ENCODE data around the gene KRTAP2-3. TPM values are rescaled to one million over a fixed set of nuclear protein-coding genes. Genes with fewer than 3 reads are reported as not detected.
"Not testable (repeated sequence)": the region's sequence is repeated elsewhere in the genome, so short reads cannot be mapped to it uniquely, and the experiment has no call there.

KRTAP2-3 gene
- total RNA-seq, 4 donors from 2014 or later = not detected

- Histone ChIP-seq H3K27ac (no peak within 1 kb of the TSS), H3K36me3 (no peaks in the 10 kb centered on the region), H3K4me3 (no peak within 1 kb of the TSS), H3K27me3 (no peaks in the 10 kb centered on the region), H3K9me3 (no peaks in the 10 kb centered on the region), H3K4me1 (no peaks in the 10 kb centered on the region)
- DNase-seq = no peak
- TF ChIP-seq CTCF (IDR thresholded peaks at IDR 0.05) (no peak), POLR2A (IDR thresholded peaks at IDR 0.05) (no peak)
These were observed 41.8 kb upstream of the KRTAP2-3 start, which contains the start of gene KRTAP4-16 for GRCh38 chr17:41101586-41102259. KRTAP4-16 (minus strand) TSS chr17:41102209; CDS start chr17:41102209, 0 bp downstream.

- DNase-seq, H3K36me3 ChIP-seq, H3K9me3 ChIP-seq, H3K27me3 ChIP-seq, H3K4me1 ChIP-seq, H3K4me3 ChIP-seq, H3K27ac ChIP-seq: not testable (repeated sequence)
These were observed 40.0 kb upstream of the KRTAP2-3 start for GRCh38 chr17:41099682-41100480.

GRCh38 chr17:41098481-41098880 lies 38.6 kb upstream of the KRTAP2-3 start:
- Histone ChIP-seq H3K27ac (no peak overlapping the region), H3K4me3 (no peak overlapping the region), H3K36me3 (no peaks in the 10 kb centered on the region), H3K9me3 (no peaks in the 10 kb centered on the region), H3K4me1 (no peaks in the 10 kb centered on the region), H3K27me3 (no peaks in the 10 kb centered on the region)
- no peak for TF ChIP-seq CTCF (IDR thresholded peaks at IDR 0.05)
- TF ChIP-seq POLR2A (IDR thresholded peaks at IDR 0.05) = no peak
- no peak for DNase-seq

- TF ChIP-seq CTCF (IDR thresholded peaks at IDR 0.05) (no peak), POLR2A (IDR thresholded peaks at IDR 0.05) (no peak)
- DNase-seq = no peak
- H3K36me3 ChIP-seq = no peaks in the 10 kb centered on the region
- no peaks in the 10 kb centered on the region for H3K27me3 ChIP-seq
- no peak within 1 kb of the TSS for H3K27ac ChIP-seq
- H3K4me3 ChIP-seq = no peak within 1 kb of the TSS
- H3K4me1 ChIP-seq = no peaks in the 10 kb centered on the region
- H3K9me3 ChIP-seq = no peaks in the 10 kb centered on the region
These were observed 38.1 kb upstream of the KRTAP2-3 start, which contains the start of gene KRTAP4-8 for GRCh38 chr17:41098042-41098441. KRTAP4-8 (minus strand) TSS chr17:41098142; CDS start chr17:41098084, 58 bp downstream.

DNA sequence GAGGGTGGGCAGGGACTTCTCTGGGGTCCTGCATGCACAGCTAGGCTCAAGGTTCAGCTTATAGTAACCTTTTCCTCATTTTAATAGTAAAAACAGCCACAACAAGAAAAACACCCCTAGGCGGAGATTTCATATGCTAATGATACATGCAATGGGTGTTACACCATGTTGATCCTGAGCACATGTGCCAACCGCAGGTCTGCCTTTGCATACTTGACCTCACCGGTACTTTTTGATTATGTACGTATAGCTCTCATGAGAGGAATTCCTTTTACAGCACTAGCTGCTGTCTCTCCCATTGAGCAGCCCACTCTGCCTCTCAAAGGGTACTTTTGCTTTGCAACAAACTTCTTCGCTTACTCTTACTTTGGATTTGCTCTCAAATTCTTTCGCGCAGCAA lies 36.1 kb upstream of the KRTAP2-3 start:
- TF ChIP-seq POLR2A (IDR thresholded peaks at IDR 0.05) (no peak), CTCF (IDR thresholded peaks at IDR 0.05) (no peak)
- H3K27ac ChIP-seq = no peak overlapping the region
- no peak overlapping the region for H3K4me3 ChIP-seq
- DNase-seq = no peak
- H3K36me3 ChIP-seq = no peaks in the 10 kb centered on the region
- no peaks in the 10 kb centered on the region for H3K4me1 ChIP-seq
- H3K27me3 ChIP-seq = no peaks in the 10 kb centered on the region
- no peaks in the 10 kb centered on the region for H3K9me3 ChIP-seq

- not testable (repeated sequence) for H3K27me3 ChIP-seq, H3K9me3 ChIP-seq, H3K4me3 ChIP-seq, DNase-seq, H3K4me1 ChIP-seq, H3K27ac ChIP-seq, H3K36me3 ChIP-seq
These were observed 28.9 kb upstream of the KRTAP2-3 start for GRCh38 chr17:41088760-41089352.

DNA sequence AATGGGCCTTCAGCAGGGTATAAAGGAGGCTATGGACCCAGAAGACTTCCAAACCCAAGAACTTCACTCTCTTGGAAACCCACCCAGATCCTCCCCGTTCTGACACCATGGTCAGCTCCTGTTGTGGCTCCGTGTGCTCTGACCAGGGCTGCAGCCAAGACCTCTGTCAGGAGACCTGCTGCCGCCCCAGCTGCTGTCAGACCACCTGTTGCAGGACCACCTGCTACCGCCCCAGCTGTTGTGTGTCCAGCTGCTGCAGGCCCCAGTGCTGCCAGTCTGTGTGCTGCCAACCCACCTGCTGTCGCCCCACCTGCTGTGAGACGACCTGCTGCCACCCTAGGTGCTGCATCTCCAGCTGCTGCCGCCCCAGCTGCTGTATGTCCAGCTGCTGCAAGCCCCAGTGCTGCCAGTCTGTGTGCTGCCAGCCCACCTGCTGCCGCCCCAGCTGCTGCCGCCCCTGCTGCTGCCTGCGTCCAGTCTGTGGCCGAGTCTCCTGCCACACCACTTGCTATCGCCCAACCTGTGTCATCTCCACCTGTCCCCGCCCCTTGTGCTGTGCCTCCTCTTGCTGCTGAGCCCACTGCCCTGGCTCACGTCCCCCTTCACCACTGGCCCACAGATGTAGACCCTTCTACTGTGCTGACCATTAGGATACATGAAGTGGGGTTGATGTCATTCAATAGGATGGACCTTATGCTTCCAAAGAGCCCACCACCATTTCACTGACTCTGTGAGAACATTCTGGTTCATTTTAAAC lies 24.4 kb upstream of the KRTAP2-3 start, which contains the start of gene KRTAP4-7:
Gene KRTAP4-7, plus strand, starts transcription at position 51 of the 757 bp plus-strand sequence. Its CDS starts 57 bp downstream, at position 108.
- not testable (repeated sequence) for H3K27ac ChIP-seq, H3K36me3 ChIP-seq, H3K4me1 ChIP-seq, H3K4me3 ChIP-seq, H3K27me3 ChIP-seq, DNase-seq, H3K9me3 ChIP-seq

- H3K36me3 ChIP-seq, H3K27me3 ChIP-seq, H3K27ac ChIP-seq, DNase-seq, H3K4me3 ChIP-seq, H3K9me3 ChIP-seq, H3K4me1 ChIP-seq: not testable (repeated sequence)
These were observed 23.5 kb upstream of the KRTAP2-3 start for GRCh38 chr17:41083427-41083826.
